ENCODE data around the gene NDUFB3.
"Not testable (repeated sequence)": the region's sequence is repeated elsewhere in the genome, so short reads cannot be mapped to it uniquely, and the experiment has no call there.

NDUFB3 gene

GRCh38 chr2:201059961-201060755, 11.6 kb upstream of the NDUFB3 start:
- Mint-ChIP-seq H3K9me3 (no peaks in the 10 kb centered on the region), H3K27me3 (no peaks in the 10 kb centered on the region), H3K36me3 (peaks cover 11% of the 10 kb centered on the region), H3K27ac (peak overlapping the region; percentile 31), H3K4me3 (no peak overlapping the region), H3K4me1 (peaks cover 22% of the 10 kb centered on the region)
- no peak for DNase-seq (ENCODE audit: low spot score in 2 of 2)
- peak; percentile 65 for ATAC-seq (ENCODE audit: low read depth)

DNA sequence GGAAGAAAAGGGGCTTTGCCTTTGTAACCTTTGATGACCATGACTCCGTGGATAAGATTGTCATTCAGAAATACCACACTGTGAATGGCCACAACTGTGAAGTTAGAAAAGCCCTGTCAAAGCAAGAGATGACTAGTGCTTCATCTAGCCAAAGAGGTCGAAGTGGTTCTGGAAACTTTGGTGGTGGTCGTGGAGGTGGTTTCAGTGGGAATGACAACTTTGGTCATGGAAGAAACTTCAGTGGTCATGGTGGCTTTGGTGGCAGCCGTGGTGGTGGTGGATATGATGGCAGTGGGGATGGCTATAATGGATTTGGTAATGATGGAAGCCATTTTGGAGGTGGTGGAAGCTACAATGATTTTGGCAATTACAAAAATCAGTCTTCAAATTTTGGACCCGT, 8.3 kb upstream of the NDUFB3 start:
- H3K9me3 Mint-ChIP-seq; H3K36me3 Mint-ChIP-seq; H3K27me3 Mint-ChIP-seq; H3K4me3 Mint-ChIP-seq; DNase-seq (ENCODE audit: low spot score in 2 of 2); ATAC-seq (ENCODE audit: low read depth): not testable (repeated sequence)
- H3K27ac Mint-ChIP-seq, result peak overlapping the region; percentile 5
- H3K4me1 Mint-ChIP-seq, result peaks cover 20% of the 10 kb centered on the region

DNA sequence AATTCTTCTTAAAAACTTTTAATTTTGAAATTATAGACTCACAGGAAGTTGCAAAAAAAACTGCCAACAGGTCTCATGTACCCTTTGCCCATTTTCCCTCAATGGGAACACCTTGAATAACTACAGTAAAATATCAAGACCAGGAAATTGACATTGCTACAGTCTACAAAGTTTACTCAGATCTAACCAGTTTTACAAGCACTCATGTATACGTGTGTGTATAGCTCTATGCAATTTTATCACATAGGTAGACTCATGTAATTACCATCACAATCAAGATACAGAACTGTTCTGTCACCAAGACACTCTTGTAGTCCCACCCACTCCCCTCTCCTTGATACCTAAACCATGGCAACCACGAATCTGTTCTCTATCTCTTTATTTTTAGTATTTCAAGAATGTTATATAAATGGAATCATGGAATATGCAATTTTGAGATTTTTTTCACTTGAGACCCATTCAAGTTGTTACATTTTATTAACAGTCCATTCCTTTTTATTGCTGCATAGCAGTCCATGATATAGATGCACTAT, 6.9 kb upstream of the NDUFB3 start:
- H3K4me3 Mint-ChIP-seq, result no peak overlapping the region
- H3K9me3 Mint-ChIP-seq, result no peaks in the 10 kb centered on the region
- H3K36me3 Mint-ChIP-seq, result peaks cover 8% of the 10 kb centered on the region
- ATAC-seq (ENCODE audit: low read depth) (no peak), DNase-seq (ENCODE audit: low spot score in 2 of 2) (no peak)
- no peaks in the 10 kb centered on the region for H3K27me3 Mint-ChIP-seq
- H3K27ac Mint-ChIP-seq, result no peak overlapping the region
- peaks cover 20% of the 10 kb centered on the region for H3K4me1 Mint-ChIP-seq

DNA sequence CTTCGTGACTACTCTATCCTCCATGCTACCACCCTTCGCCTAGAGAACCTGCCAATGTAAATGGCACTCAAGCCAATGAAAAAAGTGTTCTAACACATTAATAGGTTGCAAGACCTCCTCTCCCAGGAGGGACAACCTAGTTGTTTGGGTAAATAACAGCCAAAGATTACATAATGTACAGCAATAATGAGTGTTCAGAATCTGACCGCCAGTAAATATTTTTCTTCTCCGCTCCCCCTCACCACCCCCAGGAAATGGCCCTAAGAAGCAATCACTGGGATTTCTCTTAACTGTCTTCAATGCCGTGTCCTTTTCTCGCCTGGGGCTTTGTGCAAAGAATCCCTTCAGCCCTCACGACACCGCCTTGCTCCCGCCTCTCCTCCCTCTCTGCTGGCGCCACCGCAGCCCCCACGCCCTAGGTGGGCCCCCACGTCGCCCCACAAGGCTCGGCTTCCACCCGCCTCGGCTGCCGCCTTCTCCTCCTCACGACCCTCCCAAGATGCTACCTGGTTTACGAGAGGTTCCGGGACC, 788 bp upstream of the NDUFB3 start:
- Mint-ChIP-seq H3K4me1 (peaks cover 22% of the 10 kb centered on the region), H3K36me3 (no peaks in the 10 kb centered on the region), H3K9me3 (no peaks in the 10 kb centered on the region), H3K27me3 (no peaks in the 10 kb centered on the region), H3K4me3 (peak overlapping the region; percentile 96), H3K27ac (peak overlapping the region; percentile 96)
- ATAC-seq (ENCODE audit: low read depth), result peak; percentile 24
- no peak for DNase-seq (ENCODE audit: low spot score in 2 of 2)

DNA sequence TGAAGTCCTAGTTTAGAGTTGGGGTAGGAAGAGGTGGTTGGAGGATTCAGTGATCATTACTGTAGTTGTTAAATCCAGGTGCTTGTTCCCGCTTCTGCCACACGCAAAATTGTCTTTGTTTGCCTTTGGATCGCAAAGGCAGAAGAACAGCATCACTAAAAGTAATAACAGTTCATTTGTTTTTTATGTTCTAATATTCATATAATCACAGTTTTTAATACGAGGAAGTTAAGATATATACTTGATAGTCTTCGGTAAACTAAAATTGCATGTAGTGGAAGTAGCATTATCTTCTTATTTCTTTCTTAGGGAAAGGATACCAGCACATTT, 365 bp downstream of the NDUFB3 start:
- H3K4me3 Mint-ChIP-seq, result peak overlapping the region; percentile 96
- ATAC-seq (ENCODE audit: low read depth) (no peak), DNase-seq (ENCODE audit: low spot score in 2 of 2) (no peak)
- H3K27ac Mint-ChIP-seq, result peak overlapping the region; percentile 96
- no peaks in the 10 kb centered on the region for H3K36me3 Mint-ChIP-seq
- H3K27me3 Mint-ChIP-seq, result no peaks in the 10 kb centered on the region
- no peaks in the 10 kb centered on the region for H3K9me3 Mint-ChIP-seq
- H3K4me1 Mint-ChIP-seq, result peaks cover 22% of the 10 kb centered on the region

DNA sequence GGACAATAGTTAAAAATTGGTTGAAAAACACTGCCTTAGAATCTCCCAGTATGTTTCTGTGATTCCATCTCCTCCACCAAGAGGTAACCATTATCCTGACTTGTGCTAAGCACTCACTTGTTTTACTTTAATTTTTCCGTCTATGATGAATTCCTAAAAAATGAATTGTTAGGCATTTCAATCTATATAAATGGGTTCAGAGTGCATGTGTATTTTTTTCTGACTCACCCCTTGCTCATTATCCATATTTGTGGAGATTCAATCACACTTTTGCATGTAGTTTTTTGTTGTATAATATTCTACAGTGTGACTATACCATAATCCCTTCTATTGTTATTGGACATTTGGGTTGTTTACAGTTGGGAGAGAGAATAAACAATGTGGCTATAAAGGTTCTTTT, 1.3 kb downstream of the NDUFB3 start:
- DNase-seq (ENCODE audit: low spot score in 2 of 2), result no peak
- H3K9me3 Mint-ChIP-seq, result no peaks in the 10 kb centered on the region
- no peaks in the 10 kb centered on the region for H3K36me3 Mint-ChIP-seq
- peak overlapping the region; percentile 63 for H3K4me3 Mint-ChIP-seq
- ATAC-seq (ENCODE audit: low read depth), result no peak
- H3K4me1 Mint-ChIP-seq, result peaks cover 23% of the 10 kb centered on the region
- no peaks in the 10 kb centered on the region for H3K27me3 Mint-ChIP-seq
- H3K27ac Mint-ChIP-seq, result no peak overlapping the region

DNA sequence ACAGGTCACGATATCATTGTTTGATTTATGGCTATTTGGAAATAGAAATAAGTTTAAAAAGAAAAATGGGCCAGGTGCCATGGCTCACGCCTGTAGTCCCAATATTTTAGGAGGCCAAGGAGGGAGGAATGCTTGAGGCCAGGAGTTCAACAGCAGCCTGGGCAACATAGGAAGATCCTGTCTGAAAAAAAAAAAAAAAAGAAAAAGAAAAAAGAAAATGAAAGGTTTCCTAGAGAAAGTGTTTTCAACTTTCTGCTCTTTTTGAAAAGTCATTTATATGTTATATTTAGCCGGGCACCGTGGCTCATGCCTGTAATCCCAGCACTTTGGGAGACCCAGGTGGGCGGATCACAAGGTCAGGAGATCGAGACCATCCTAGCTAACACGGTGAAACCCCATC, 3.2 kb downstream of the NDUFB3 start:
- Mint-ChIP-seq H3K27ac (no peak overlapping the region), H3K4me1 (peaks cover 19% of the 10 kb centered on the region), H3K4me3 (no peak overlapping the region), H3K9me3 (no peaks in the 10 kb centered on the region), H3K36me3 (peaks cover 2% of the 10 kb centered on the region), H3K27me3 (no peaks in the 10 kb centered on the region)
- ATAC-seq (ENCODE audit: low read depth), result no peak
- DNase-seq (ENCODE audit: low spot score in 2 of 2), result no peak

GRCh38 chr2:201084863-201085262, 13.1 kb downstream of the NDUFB3 start:
- Mint-ChIP-seq H3K4me3 (no peak overlapping the region), H3K36me3 (peaks cover 11% of the 10 kb centered on the region), H3K27me3 (no peaks in the 10 kb centered on the region), H3K9me3 (no peaks in the 10 kb centered on the region), H3K27ac (peak overlapping the region; percentile 47), H3K4me1 (no peaks in the 10 kb centered on the region)
- DNase-seq (ENCODE audit: low spot score in 2 of 2) (no peak), ATAC-seq (ENCODE audit: low read depth) (no peak)

- H3K36me3 Mint-ChIP-seq, result peaks cover 13% of the 10 kb centered on the region
- H3K27me3 Mint-ChIP-seq, result no peaks in the 10 kb centered on the region
- DNase-seq (ENCODE audit: low spot score in 2 of 2) (no peak), ATAC-seq (ENCODE audit: low read depth) (no peak)
- H3K4me3 Mint-ChIP-seq, result no peak overlapping the region
- no peak overlapping the region for H3K27ac Mint-ChIP-seq
- no peaks in the 10 kb centered on the region for H3K9me3 Mint-ChIP-seq
- peaks cover 6% of the 10 kb centered on the region for H3K4me1 Mint-ChIP-seq
These were observed 18.8 kb downstream of the NDUFB3 start for GRCh38 chr2:201090574-201090973.

GRCh38 chr2:201093573-201093972, 21.8 kb downstream of the NDUFB3 start:
- Mint-ChIP-seq H3K9me3 (no peaks in the 10 kb centered on the region), H3K4me3 (no peak overlapping the region), H3K27ac (no peak overlapping the region), H3K36me3 (peaks cover 6% of the 10 kb centered on the region), H3K4me1 (peaks cover 6% of the 10 kb centered on the region), H3K27me3 (no peaks in the 10 kb centered on the region)
- no peak for DNase-seq (ENCODE audit: low spot score in 2 of 2)
- ATAC-seq (ENCODE audit: low read depth), result no peak

GRCh38 chr2:201100497-201100896, 28.7 kb downstream of the NDUFB3 start:
- peaks cover 1% of the 10 kb centered on the region for H3K36me3 Mint-ChIP-seq
- no peak for DNase-seq (ENCODE audit: low spot score in 2 of 2)
- peaks cover 4% of the 10 kb centered on the region for H3K4me1 Mint-ChIP-seq
- no peaks in the 10 kb centered on the region for H3K9me3 Mint-ChIP-seq
- ATAC-seq (ENCODE audit: low read depth), result no peak
- H3K4me3 Mint-ChIP-seq, result no peak overlapping the region
- no peak overlapping the region for H3K27ac Mint-ChIP-seq
- no peaks in the 10 kb centered on the region for H3K27me3 Mint-ChIP-seq

DNA sequence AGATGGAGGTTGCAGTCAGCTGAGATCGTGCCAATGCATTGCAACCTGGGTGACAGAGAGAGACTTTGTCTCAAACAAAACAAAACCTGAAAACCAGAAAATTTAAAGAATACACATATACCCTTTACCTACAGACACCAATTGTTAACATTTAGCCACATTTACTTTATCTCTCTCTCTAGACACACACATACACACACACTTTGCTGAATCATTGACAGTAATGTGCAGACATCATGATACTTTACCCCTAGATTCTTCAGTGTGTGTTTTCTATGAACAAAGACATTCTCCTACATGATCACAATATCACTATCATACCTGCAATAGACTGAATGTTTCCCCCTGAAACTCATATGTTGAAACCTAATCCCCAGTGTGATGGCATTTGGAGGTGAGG, 34.0 kb downstream of the NDUFB3 start:
- Mint-ChIP-seq H3K27ac (no peak overlapping the region), H3K4me3 (no peak overlapping the region), H3K9me3 (no peaks in the 10 kb centered on the region), H3K36me3 (peaks cover 7% of the 10 kb centered on the region), H3K27me3 (no peaks in the 10 kb centered on the region), H3K4me1 (peaks cover 7% of the 10 kb centered on the region)
- DNase-seq (ENCODE audit: low spot score in 2 of 2) (no peak), ATAC-seq (ENCODE audit: low read depth) (no peak)

GRCh38 chr2:201107624-201108023, 35.8 kb downstream of the NDUFB3 start:
- Mint-ChIP-seq H3K4me1 (peaks cover 7% of the 10 kb centered on the region), H3K27me3 (no peaks in the 10 kb centered on the region), H3K27ac (no peak overlapping the region), H3K9me3 (no peaks in the 10 kb centered on the region), H3K36me3 (peaks cover 7% of the 10 kb centered on the region), H3K4me3 (no peak overlapping the region)
- DNase-seq (ENCODE audit: low spot score in 2 of 2), result no peak
- ATAC-seq (ENCODE audit: low read depth), result no peak

GRCh38 chr2:201108341-201108740, 36.5 kb downstream of the NDUFB3 start:
- no peak overlapping the region for H3K4me3 Mint-ChIP-seq
- H3K27ac Mint-ChIP-seq, result no peak overlapping the region
- H3K4me1 Mint-ChIP-seq, result peaks cover 9% of the 10 kb centered on the region
- H3K9me3 Mint-ChIP-seq, result no peaks in the 10 kb centered on the region
- ATAC-seq (ENCODE audit: low read depth) (no peak), DNase-seq (ENCODE audit: low spot score in 2 of 2) (no peak)
- H3K36me3 Mint-ChIP-seq, result peaks cover 7% of the 10 kb centered on the region
- no peaks in the 10 kb centered on the region for H3K27me3 Mint-ChIP-seq

GRCh38 chr2:201109186-201109585, 37.4 kb downstream of the NDUFB3 start:
- ATAC-seq (ENCODE audit: low read depth) (no peak), DNase-seq (ENCODE audit: low spot score in 2 of 2) (no peak)
- H3K4me3 Mint-ChIP-seq, result no peak overlapping the region
- peaks cover 13% of the 10 kb centered on the region for H3K4me1 Mint-ChIP-seq
- H3K27me3 Mint-ChIP-seq, result no peaks in the 10 kb centered on the region
- no peaks in the 10 kb centered on the region for H3K9me3 Mint-ChIP-seq
- H3K27ac Mint-ChIP-seq, result no peak overlapping the region
- peaks cover 7% of the 10 kb centered on the region for H3K36me3 Mint-ChIP-seq

All from memory B cell (primary cell).